ENCODE measurements around the gene CMPK2.

CMPK2 gene

DNA sequence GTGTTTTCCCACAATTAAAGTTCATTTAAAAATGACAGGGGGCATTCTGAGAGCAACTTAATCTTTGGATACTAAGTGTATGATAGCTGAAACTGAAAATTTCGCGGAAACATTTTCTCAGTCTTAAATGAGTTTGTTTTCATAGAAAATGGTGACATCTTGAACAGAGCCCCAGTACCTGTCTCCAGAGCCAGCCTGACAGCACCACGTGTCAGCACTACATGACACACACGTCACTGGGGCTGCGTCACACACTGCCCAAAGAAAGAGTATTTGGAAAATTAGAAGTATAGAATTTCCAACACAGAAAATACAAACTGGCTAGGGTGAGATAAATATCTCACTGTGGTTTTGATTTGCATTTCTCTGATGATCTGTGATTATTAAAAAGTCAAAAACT lies 50.8 kb downstream of the CMPK2 start:
- Histone ChIP-seq H3K27me3 (ENCODE audit: insufficient read depth, low read length, poor library complexity, severe bottlenecking) (no peaks in the 10 kb centered on the region), H3K36me3 (ENCODE audit: insufficient read depth, low read length) (no peaks in the 10 kb centered on the region), H3K79me2 (ENCODE audit: insufficient read depth, low read length) (no peaks in the 10 kb centered on the region), H3F3A (ENCODE audit: low read depth) (no peaks in the 10 kb centered on the region), H3K4me3 (ENCODE audit: low read length, poor library complexity, severe bottlenecking) (no peak overlapping the region), H3K4me1 (ENCODE audit: insufficient read depth, low read length, poor library complexity, severe bottlenecking) (peaks cover 7% of the 10 kb centered on the region), H3K9ac (ENCODE audit: low read depth, low read length, poor library complexity, severe bottlenecking) (no peak overlapping the region), H3K9me2 (replicated peaks; ENCODE audit: low read depth, low read length) (no peaks in the 10 kb centered on the region), H3K4me2 (ENCODE audit: low read depth, low read length, poor library complexity, severe bottlenecking) (no peak overlapping the region), H2AFZ (ENCODE audit: low read length) (no peak overlapping the region), H3K9me3 (ENCODE audit: insufficient read depth, low read depth, low read length) (no peaks in the 10 kb centered on the region), H4K20me1 (ENCODE audit: insufficient read depth, low read length, poor library complexity, severe bottlenecking) (no peaks in the 10 kb centered on the region)
- no peak for TF ChIP-seq EZH2phosphoT487 (IDR thresholded peaks at IDR 0.05; ENCODE audit: borderline replicate concordance)

DNA sequence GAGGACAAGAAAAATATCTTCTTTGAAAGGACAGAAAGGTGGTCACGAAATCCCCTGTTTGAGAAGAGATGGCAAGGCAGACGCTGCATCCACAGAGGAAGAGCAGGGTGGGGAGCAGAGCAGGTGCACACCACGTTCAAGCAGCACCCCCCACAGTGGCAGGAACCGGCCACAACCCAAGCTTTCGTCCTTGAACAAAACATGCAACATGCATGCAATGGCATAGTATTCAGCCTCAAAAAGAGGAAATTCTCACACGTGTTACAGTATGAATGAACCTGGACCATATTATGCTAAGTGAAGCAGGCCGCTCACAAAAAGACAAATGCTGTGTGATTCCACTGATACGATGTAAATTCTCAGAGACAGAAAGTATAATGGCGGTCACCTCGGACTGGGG lies 51.4 kb downstream of the CMPK2 start:
- H3K9ac ChIP-seq (ENCODE audit: low read depth, low read length, poor library complexity, severe bottlenecking): no peak overlapping the region
- H3K79me2 ChIP-seq (ENCODE audit: insufficient read depth, low read length): no peaks in the 10 kb centered on the region
- H3K4me3 ChIP-seq (ENCODE audit: low read length, poor library complexity, severe bottlenecking): no peak overlapping the region
- no peak overlapping the region for H3K4me2 ChIP-seq (ENCODE audit: low read depth, low read length, poor library complexity, severe bottlenecking)
- TF ChIP-seq, protein P1, sequence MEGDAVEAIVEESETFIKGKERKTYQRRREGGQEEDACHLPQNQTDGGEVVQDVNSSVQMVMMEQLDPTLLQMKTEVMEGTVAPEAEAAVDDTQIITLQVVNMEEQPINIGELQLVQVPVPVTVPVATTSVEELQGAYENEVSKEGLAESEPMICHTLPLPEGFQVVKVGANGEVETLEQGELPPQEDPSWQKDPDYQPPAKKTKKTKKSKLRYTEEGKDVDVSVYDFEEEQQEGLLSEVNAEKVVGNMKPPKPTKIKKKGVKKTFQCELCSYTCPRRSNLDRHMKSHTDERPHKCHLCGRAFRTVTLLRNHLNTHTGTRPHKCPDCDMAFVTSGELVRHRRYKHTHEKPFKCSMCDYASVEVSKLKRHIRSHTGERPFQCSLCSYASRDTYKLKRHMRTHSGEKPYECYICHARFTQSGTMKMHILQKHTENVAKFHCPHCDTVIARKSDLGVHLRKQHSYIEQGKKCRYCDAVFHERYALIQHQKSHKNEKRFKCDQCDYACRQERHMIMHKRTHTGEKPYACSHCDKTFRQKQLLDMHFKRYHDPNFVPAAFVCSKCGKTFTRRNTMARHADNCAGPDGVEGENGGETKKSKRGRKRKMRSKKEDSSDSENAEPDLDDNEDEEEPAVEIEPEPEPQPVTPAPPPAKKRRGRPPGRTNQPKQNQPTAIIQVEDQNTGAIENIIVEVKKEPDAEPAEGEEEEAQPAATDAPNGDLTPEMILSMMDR (conservative IDR thresholded peaks at IDR 0.05; ENCODE audit: low read length): no peak
- no peak for TF ChIP-seq EZH2phosphoT487 (IDR thresholded peaks at IDR 0.05; ENCODE audit: borderline replicate concordance)
- no peaks in the 10 kb centered on the region for H3K9me2 ChIP-seq (replicated peaks; ENCODE audit: low read depth, low read length)
- no peaks in the 10 kb centered on the region for H4K20me1 ChIP-seq (ENCODE audit: insufficient read depth, low read length, poor library complexity, severe bottlenecking)
- no peaks in the 10 kb centered on the region for H3K27me3 ChIP-seq (ENCODE audit: insufficient read depth, low read length, poor library complexity, severe bottlenecking)
- H3K9me3 ChIP-seq (ENCODE audit: insufficient read depth, low read depth, low read length): no peaks in the 10 kb centered on the region
- H3F3A ChIP-seq (ENCODE audit: low read depth): no peaks in the 10 kb centered on the region
- no peaks in the 10 kb centered on the region for H3K36me3 ChIP-seq (ENCODE audit: insufficient read depth, low read length)
- H3K4me1 ChIP-seq (ENCODE audit: insufficient read depth, low read length, poor library complexity, severe bottlenecking): peaks cover 7% of the 10 kb centered on the region
- H2AFZ ChIP-seq (ENCODE audit: low read length): no peak overlapping the region

DNA sequence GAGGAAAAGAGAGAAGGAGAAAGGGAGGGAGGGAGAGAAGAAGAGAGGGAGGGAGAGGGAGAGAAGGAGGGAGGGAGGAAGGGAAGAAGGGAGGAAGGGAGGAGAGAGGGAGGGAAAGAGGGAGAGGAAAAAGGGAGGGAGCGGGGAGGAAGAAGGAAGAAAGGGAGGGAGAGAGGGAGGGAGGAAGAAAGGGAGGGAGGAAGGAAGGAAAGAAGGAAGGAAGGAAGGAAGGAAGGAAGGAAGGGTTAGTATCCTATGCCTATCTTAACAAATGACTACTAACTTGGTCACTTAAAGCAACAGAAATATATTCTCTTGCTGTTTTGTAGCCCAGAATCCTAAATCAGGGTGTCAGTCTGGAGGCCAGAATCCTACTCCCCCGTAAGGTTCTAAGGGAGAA lies 52.1 kb downstream of the CMPK2 start:
- Histone ChIP-seq H4K20me1 (ENCODE audit: insufficient read depth, low read length, poor library complexity, severe bottlenecking) (no peaks in the 10 kb centered on the region), H3K27me3 (ENCODE audit: insufficient read depth, low read length, poor library complexity, severe bottlenecking) (no peaks in the 10 kb centered on the region), H3K9me2 (replicated peaks; ENCODE audit: low read depth, low read length) (no peaks in the 10 kb centered on the region), H3K9me3 (ENCODE audit: insufficient read depth, low read depth, low read length) (no peaks in the 10 kb centered on the region), H3K9ac (ENCODE audit: low read depth, low read length, poor library complexity, severe bottlenecking) (no peak overlapping the region), H3K79me2 (ENCODE audit: insufficient read depth, low read length) (no peaks in the 10 kb centered on the region), H3K36me3 (ENCODE audit: insufficient read depth, low read length) (no peaks in the 10 kb centered on the region), H3K4me3 (ENCODE audit: low read length, poor library complexity, severe bottlenecking) (no peak overlapping the region), H3K4me1 (ENCODE audit: insufficient read depth, low read length, poor library complexity, severe bottlenecking) (peaks cover 7% of the 10 kb centered on the region), H3F3A (ENCODE audit: low read depth) (no peaks in the 10 kb centered on the region), H3K4me2 (ENCODE audit: low read depth, low read length, poor library complexity, severe bottlenecking) (no peak overlapping the region), H2AFZ (ENCODE audit: low read length) (no peak overlapping the region)
- TF ChIP-seq, protein P1 (conservative IDR thresholded peaks at IDR 0.05; ENCODE audit: low read length): no peak
- no peak for TF ChIP-seq EZH2phosphoT487 (IDR thresholded peaks at IDR 0.05; ENCODE audit: borderline replicate concordance)

DNA sequence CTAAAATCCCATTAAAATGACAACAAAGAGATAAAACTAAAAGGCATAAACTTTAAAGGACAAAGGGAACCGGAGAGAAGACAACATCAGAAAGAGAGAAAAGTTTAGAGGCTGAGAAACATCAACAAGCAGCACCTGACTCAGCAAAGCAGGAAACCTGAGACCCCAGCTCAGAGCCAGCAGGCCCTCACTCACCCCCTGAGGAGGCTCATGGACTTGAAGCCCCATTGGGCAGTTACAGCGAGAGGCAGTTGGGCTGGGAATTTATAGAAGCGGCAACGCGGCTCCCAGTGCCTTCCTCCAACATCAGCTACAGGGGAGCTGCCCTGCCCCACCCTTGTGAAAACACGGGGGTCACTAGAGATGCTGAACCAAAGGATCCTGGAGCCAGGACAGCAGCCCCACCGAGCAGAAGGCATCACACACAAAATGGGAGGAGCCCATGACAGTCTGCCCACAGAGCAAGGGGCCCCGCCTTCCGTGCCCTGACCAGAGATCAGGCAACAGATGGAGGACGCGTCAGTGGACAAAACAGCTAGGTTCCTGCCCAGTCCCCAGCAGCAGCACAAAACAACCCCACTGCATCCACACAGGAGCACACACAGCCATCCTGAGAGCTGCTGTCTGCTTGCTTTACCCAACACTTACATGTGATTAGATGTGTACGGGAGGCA lies 52.7 kb downstream of the CMPK2 start:
- H3K27me3 ChIP-seq (ENCODE audit: insufficient read depth, low read length, poor library complexity, severe bottlenecking): no peaks in the 10 kb centered on the region
- H3K4me2 ChIP-seq (ENCODE audit: low read depth, low read length, poor library complexity, severe bottlenecking): no peak overlapping the region
- no peaks in the 10 kb centered on the region for H3F3A ChIP-seq (ENCODE audit: low read depth)
- H3K36me3 ChIP-seq (ENCODE audit: insufficient read depth, low read length): no peaks in the 10 kb centered on the region
- no peak overlapping the region for H2AFZ ChIP-seq (ENCODE audit: low read length)
- no peak overlapping the region for H3K9ac ChIP-seq (ENCODE audit: low read depth, low read length, poor library complexity, severe bottlenecking)
- peaks cover 7% of the 10 kb centered on the region for H3K4me1 ChIP-seq (ENCODE audit: insufficient read depth, low read length, poor library complexity, severe bottlenecking)
- no peaks in the 10 kb centered on the region for H4K20me1 ChIP-seq (ENCODE audit: insufficient read depth, low read length, poor library complexity, severe bottlenecking)
- TF ChIP-seq, protein P1 (conservative IDR thresholded peaks at IDR 0.05; ENCODE audit: low read length): no peak
- no peak for TF ChIP-seq EZH2phosphoT487 (IDR thresholded peaks at IDR 0.05; ENCODE audit: borderline replicate concordance)
- H3K79me2 ChIP-seq (ENCODE audit: insufficient read depth, low read length): no peaks in the 10 kb centered on the region
- no peaks in the 10 kb centered on the region for H3K9me3 ChIP-seq (ENCODE audit: insufficient read depth, low read depth, low read length)
- no peak overlapping the region for H3K4me3 ChIP-seq (ENCODE audit: low read length, poor library complexity, severe bottlenecking)
- H3K9me2 ChIP-seq (replicated peaks; ENCODE audit: low read depth, low read length): no peaks in the 10 kb centered on the region
